PC-9 (cell line): Measurements from ENCODE around the gene XRCC4.

Experiments used
- CTCF ChIP-seq: fragments of 200-600 bp; sonication (generic); conservative IDR thresholded peaks from 2 replicates; pipeline ENCODE4 v1.6.1; 2017; ENCODE audit warnings: mixed run types, antibody characterized with exemption, mild to moderate bottlenecking, moderate library complexity
- EZH2 ChIP-seq: fragments of 200-600 bp; sonication (generic); IDR thresholded peaks from 2 replicates; pipeline ENCODE4 v1.8.0; 2017; ENCODE audit warnings: antibody characterized with exemption, low read depth

- TF ChIP-seq EZH2: no peak
- TF ChIP-seq CTCF: no peak
These were observed 65.2 kb downstream of the XRCC4 start for GRCh38 chr5:83142526-83142925.
